Prostate gland (tissue), 2 donors: ENCODE measurements around the gene TMED4.

ENCODE experiments used
- CTCF ChIP-seq, 4 experiments: fragments of 200-600 bp in 2 of 4; fragments of 450-650 bp in 2 of 4; sonication (generic) in 2 of 4; IDR thresholded peaks; 1 replicate in 3 of 4; 2 replicates in 1 of 4; pipeline ENCODE4 v1.5.1; 2016 to 2019; ENCODE audit warnings: antibody characterized with exemption in 4 of 4, mild to moderate bottlenecking in 2 of 4, moderate library complexity in 2 of 4
- POLR2A ChIP-seq: fragments of 450-650 bp; IDR thresholded peaks from one replicate; pipeline ENCODE4 v1.6.1; 2016; ENCODE audit warnings: antibody characterized with exemption, mild to moderate bottlenecking

- TF ChIP-seq CTCF (IDR thresholded peaks at IDR 0.05), result no peak
- TF ChIP-seq POLR2A, result no peak
Measured at GRCh38 chr7:44576228-44576627, 5.8 kb downstream of the TMED4 start.
